ENCODE results near the gene HLCS.

The HLCS gene

GRCh38 chr21:36713746-36714145, 252.7 kb downstream of the HLCS start:
- no peak for DNase-seq

- no peak for DNase-seq
Observed at GRCh38 chr21:36710729-36711048, 255.8 kb downstream of the HLCS start.

- no peak for DNase-seq
Observed at GRCh38 chr21:36709868-36710728, 256.4 kb downstream of the HLCS start.

- no peak for DNase-seq
Observed at GRCh38 chr21:36709030-36709867, 257.2 kb downstream of the HLCS start.

- no peak for DNase-seq
Observed at GRCh38 chr21:36708286-36709029, 258.0 kb downstream of the HLCS start.

GRCh38 chr21:36707763-36708285, 258.6 kb downstream of the HLCS start:
- no peak for DNase-seq

GRCh38 chr21:36706951-36707762, 259.3 kb downstream of the HLCS start:
- no peak for DNase-seq

- no peak for DNase-seq
Observed at GRCh38 chr21:36706482-36706852, 260.0 kb downstream of the HLCS start.

GRCh38 chr21:36705679-36706481, 260.6 kb downstream of the HLCS start:
- no peak for DNase-seq

GRCh38 chr21:36704958-36705678, 261.4 kb downstream of the HLCS start:
- DNase-seq, result no peak

GRCh38 chr21:36704281-36704957, 262.1 kb downstream of the HLCS start:
- DNase-seq, result no peak

- no peak for DNase-seq
Observed at GRCh38 chr21:36703626-36704280, 262.7 kb downstream of the HLCS start.

- no peak for DNase-seq
Observed at GRCh38 chr21:36703123-36703522, 263.3 kb downstream of the HLCS start.

- DNase-seq, result no peak
Observed at GRCh38 chr21:36702622-36702968, 263.9 kb downstream of the HLCS start.

GRCh38 chr21:36701756-36702621, 264.5 kb downstream of the HLCS start:
- no peak for DNase-seq

- DNase-seq, result no peak
Observed at GRCh38 chr21:36700971-36701755, 265.3 kb downstream of the HLCS start.
